ENCODE results near the gene MED26.

The MED26 gene

GRCh38 chr19:16587833-16588823, 39.9 kb downstream of the MED26 start:
- no peak for FAIRE-seq

GRCh38 chr19:16586991-16587832, 40.8 kb downstream of the MED26 start:
- no peak for FAIRE-seq

- FAIRE-seq = no peak
Measured at GRCh38 chr19:16586477-16586871, 41.5 kb downstream of the MED26 start.

- FAIRE-seq = no peak
Measured at GRCh38 chr19:16585808-16586476, 42.1 kb downstream of the MED26 start.

GRCh38 chr19:16585094-16585801, 42.8 kb downstream of the MED26 start:
- FAIRE-seq = no peak

- no peak for FAIRE-seq
Measured at GRCh38 chr19:16584248-16585093, 43.5 kb downstream of the MED26 start.

- no peak for FAIRE-seq
Measured at GRCh38 chr19:16582486-16583261, 45.3 kb downstream of the MED26 start.

GRCh38 chr19:16581971-16582343, 46.0 kb downstream of the MED26 start:
- FAIRE-seq = no peak

- no peak for FAIRE-seq
Measured at GRCh38 chr19:16581145-16581970, 46.6 kb downstream of the MED26 start.

- no peak for FAIRE-seq
Measured at GRCh38 chr19:16579381-16579780, 48.6 kb downstream of the MED26 start.

GRCh38 chr19:16577531-16577985, 50.4 kb downstream of the MED26 start:
- FAIRE-seq = no peak

GRCh38 chr19:16576690-16577530, 51.1 kb downstream of the MED26 start:
- FAIRE-seq = no peak

GRCh38 chr19:16575861-16576689, 51.9 kb downstream of the MED26 start:
- no peak for FAIRE-seq

GRCh38 chr19:16575282-16575681, 52.7 kb downstream of the MED26 start:
- FAIRE-seq = no peak

- FAIRE-seq = no peak
Measured at GRCh38 chr19:16573925-16574324, 54.1 kb downstream of the MED26 start.

- FAIRE-seq = no peak
Measured at GRCh38 chr19:16573296-16573695, 54.7 kb downstream of the MED26 start.

- FAIRE-seq = no peak
Measured at GRCh38 chr19:16572332-16573211, 55.4 kb downstream of the MED26 start, which contains the start of gene SLC35E1. Gene SLC35E1, minus strand, starts transcription at chr19:16572415. Its CDS starts 51 bp downstream, at chr19:16572364.
